ENCODE data around the gene HSD17B2. TPM values are rescaled to one million over a fixed set of nuclear protein-coding genes. Genes with fewer than 3 reads are reported as not detected.

HSD17B2 gene
- total RNA-seq, 1 donor from 2014 or later: 0.71 TPM

- no peak for DNase-seq (ENCODE audit: low spot score)
These were observed 17.0 kb upstream of the HSD17B2 start for GRCh38 chr16:82017911-82018568.

GRCh38 chr16:82019535-82019934, 15.5 kb upstream of the HSD17B2 start:
- DNase-seq (ENCODE audit: low spot score): no peak

GRCh38 chr16:82020051-82020450, 15.0 kb upstream of the HSD17B2 start:
- DNase-seq (ENCODE audit: low spot score): no peak

GRCh38 chr16:82023206-82023605, 11.8 kb upstream of the HSD17B2 start:
- no peak for DNase-seq (ENCODE audit: low spot score)

GRCh38 chr16:82024316-82024715, 10.7 kb upstream of the HSD17B2 start:
- no peak for DNase-seq (ENCODE audit: low spot score)

- DNase-seq (ENCODE audit: low spot score): no peak
These were observed 10.2 kb upstream of the HSD17B2 start for GRCh38 chr16:82024883-82025282.

GRCh38 chr16:82027629-82028064, 7.4 kb upstream of the HSD17B2 start:
- DNase-seq (ENCODE audit: low spot score): no peak

- no peak for DNase-seq (ENCODE audit: low spot score)
These were observed 3.7 kb upstream of the HSD17B2 start for GRCh38 chr16:82031116-82032084.

- no peak for DNase-seq (ENCODE audit: low spot score)
These were observed 2.0 kb upstream of the HSD17B2 start for GRCh38 chr16:82033006-82033405.

GRCh38 chr16:82033683-82034300, 1.3 kb upstream of the HSD17B2 start:
- DNase-seq (ENCODE audit: low spot score): no peak

- DNase-seq (ENCODE audit: low spot score): no peak
These were observed 2.2 kb downstream of the HSD17B2 start for GRCh38 chr16:82037251-82037650.

- no peak for DNase-seq (ENCODE audit: low spot score)
These were observed 2.6 kb downstream of the HSD17B2 start for GRCh38 chr16:82037666-82038065.

- no peak for DNase-seq (ENCODE audit: low spot score)
These were observed 5.2 kb downstream of the HSD17B2 start for GRCh38 chr16:82040296-82040695.

GRCh38 chr16:82041542-82041941, 6.5 kb downstream of the HSD17B2 start:
- no peak for DNase-seq (ENCODE audit: low spot score)

- DNase-seq (ENCODE audit: low spot score): no peak
These were observed 7.1 kb downstream of the HSD17B2 start for GRCh38 chr16:82042144-82042543.

- no peak for DNase-seq (ENCODE audit: low spot score)
These were observed 7.8 kb downstream of the HSD17B2 start for GRCh38 chr16:82042846-82043245.

GRCh38 chr16:82043680-82044584, 8.9 kb downstream of the HSD17B2 start:
- no peak for DNase-seq (ENCODE audit: low spot score)

- no peak for DNase-seq (ENCODE audit: low spot score)
These were observed 9.5 kb downstream of the HSD17B2 start for GRCh38 chr16:82044585-82044911.

- no peak for DNase-seq (ENCODE audit: low spot score)
These were observed 10.4 kb downstream of the HSD17B2 start for GRCh38 chr16:82045465-82045864.

GRCh38 chr16:82046541-82046940, 11.5 kb downstream of the HSD17B2 start:
- no peak for DNase-seq (ENCODE audit: low spot score)

- DNase-seq (ENCODE audit: low spot score): no peak
These were observed 11.9 kb downstream of the HSD17B2 start for GRCh38 chr16:82046941-82047340.
